GM21360 (cell line): Measurements from ENCODE around the gene ATRIP.

Experiments used
- ATAC-seq: cut with Tn5 transposase; IDR thresholded peaks from one replicate; pipeline ENCODE4 v1.9.1; 2021; ENCODE audit warnings: mild to moderate bottlenecking, moderate library complexity; ENCODE audit not compliant: unreplicated experiment

The ATRIP gene

DNA sequence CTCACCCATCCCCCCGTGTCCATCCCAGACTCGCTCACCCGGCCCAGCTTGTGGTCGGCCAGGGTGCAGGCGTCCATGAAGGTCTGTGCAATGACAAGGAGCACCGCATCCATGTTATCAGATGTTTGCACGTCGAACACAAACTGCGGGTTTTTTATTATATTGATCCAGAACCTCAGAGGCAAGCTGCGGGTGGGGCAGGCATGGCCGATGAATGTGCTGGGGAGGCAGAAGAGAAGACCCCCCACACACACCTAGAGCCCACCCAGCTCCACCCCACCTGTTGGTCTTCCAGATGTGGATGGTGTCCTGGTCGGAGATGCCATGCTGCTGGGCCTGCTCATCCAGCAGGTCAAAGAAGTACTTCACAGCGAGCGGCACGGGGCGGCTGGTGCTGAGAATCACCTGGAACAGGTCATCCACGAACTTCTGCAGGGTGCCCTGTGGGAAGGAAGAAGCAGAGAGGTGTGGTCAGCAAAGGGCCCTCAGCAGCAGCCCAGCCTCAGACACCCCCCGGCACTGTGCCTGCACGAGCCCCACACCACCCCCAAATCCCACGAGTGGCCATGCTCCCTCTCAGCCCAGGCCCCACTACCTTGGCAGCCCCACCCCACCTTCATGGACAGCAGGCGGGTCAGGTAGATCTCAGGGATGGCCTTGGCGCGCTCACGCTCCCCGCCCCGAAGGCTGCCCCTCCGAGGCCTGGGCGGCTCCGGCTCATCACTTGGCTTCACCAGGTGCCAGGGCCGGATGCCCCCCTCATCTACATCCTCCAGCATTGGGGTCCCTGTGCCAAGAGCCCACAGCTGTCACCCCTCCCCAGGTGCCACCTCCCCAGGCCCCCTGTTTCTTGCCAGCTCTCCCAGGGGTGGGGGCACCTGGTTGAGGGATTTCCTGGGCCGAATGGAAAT, 37.0 kb upstream of the ATRIP start:
- no peak for ATAC-seq

DNA sequence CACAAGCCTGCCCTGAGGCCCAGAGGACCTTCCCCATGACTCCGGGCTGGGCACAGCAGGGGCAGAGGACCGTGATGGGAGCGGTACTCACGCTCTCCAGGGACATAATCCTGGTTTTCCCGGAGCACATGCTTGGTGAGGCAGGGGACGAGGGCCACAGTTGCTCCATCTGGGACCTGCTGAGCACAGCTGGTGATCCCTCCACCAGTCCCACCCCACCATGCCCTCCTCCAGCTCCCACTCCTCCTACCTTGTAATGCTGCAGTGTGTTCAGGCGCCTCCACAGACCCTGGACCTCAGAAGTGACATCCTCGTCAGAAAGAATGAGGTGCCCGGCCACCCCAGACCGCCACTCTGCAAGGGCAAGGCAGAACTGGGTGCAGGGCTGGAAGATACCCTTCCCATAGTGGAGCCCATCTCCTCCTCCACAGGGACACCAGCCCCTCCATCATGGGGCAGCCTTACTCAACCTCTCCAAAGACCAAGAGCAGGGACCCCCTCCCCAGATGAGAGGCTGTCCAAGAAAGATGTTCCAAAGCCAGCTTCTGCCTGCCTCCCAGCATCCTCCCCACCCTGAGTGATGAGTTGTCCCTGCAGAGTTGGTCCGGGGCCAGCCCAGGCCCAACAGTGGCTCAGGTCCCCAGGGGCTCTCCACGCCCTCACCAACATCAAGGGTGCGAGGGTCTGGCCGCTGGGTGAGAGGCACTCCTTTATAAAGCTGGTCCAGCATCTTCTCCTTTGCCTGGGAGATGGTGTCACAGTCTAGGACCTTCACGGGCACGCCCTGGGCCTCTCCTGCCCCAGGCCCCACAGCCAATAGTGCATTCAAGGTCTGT, 36.1 kb upstream of the ATRIP start:
- no peak for ATAC-seq

DNA sequence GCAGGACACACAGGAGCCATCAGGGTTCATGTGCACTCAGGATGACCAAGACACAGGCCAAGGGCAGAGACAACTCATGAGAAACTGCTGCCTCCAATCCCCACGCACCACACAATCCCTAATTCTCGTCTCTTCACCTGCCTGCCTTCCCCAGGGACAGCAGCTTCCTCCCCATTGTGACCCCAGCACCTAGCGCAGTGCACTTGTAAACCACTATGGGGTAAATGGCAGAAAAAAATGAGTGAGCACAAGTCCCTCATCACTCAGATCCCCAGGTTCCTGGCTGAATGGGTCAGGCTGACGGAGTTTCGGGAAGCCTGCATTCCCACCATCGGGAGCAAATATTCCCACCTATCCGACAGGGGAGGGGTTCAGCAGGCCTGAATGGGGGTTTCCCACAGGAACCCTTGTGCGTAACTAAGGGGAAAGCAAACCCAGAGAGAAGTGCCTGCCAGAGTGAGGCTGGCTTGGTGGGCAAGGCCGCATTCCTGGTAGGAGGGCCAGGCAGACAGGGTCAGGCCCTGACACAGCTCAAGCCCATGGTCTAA, 35.4 kb upstream of the ATRIP start:
- ATAC-seq: no peak

DNA sequence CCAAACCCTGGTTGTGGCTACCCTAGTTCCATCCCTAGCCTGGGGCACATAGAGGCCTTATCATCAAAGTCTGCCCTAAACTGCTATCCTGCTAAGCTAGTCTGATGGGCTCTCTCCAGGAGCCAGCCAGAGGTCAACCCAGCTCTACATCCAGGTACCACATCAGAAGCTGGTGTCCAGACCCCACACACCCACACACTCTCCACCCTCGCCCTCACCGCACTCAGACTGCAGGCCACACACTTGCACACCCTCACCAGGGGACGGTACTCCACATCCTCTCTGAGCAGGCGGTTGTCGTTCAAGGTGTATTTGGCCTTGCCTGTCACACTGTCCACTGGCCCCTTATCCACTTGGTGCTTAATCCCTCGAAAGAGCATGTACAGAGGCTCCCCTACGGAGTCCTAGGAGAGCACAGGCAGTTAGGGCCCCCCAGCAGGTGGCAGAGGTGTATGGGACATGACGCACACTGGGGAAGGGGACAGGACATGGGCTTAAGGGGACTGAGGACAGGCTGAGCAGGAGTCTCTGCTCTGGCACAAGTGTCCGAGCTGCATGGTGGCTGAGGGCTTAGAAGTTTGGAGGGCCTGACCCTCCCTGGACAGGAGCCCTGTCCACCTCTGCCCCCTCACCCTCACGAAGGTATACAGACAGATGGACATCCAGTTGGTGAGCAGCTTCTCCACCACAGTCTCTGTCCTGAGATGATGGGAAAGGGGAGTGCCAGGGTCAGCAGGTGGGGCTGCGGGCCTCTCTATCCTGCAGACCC, 34.7 kb upstream of the ATRIP start:
- ATAC-seq: no peak

DNA sequence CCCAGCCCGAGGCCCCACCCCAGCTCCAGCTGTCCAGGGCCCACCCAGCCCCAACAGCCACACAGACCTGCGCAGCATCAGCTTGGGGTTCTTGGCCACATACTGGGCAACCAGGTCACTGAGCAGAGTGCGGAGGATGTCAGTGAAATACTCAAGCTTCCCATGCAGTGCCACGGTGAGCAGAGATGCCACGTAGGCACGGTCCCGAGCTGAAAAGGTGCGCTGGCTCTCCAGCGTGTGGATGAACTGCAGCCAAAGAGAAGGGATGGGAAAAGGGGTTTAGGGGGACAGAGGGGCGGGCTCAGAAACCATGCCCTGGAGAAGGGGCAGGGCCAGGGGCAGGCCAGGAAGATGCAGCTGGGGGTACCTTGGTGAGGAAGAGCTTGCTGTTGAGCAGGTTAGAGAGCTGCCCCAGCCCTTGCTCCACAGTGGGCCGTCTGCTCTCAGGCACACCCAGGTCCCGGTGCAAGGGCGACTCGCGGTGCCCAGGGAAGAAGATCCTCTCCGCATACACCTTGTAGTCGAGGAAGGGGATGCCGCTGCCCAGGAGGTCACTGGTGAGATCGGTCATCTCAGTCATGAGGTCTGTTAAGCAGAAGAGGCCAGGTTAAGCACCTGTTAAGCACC, 34.0 kb upstream of the ATRIP start:
- ATAC-seq: no peak

DNA sequence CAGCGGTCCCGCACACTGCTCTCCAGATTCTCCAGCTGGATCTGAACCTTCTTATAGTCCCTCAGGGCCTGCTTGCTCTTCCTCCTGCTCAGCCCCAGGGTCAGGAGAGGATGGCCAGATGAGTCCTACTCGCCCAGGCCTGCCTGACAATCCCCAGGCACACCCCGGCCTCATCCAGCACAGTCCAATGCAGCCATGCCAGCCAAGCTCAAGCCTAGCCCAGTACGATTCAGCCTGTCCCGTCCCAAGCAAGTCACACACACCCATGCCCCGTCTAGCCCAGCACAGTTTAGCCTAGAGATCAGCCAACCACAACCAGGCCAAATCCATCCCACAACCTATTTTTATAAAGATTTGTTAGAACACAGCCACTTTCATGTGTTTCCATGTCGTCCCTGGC, 33.5 kb upstream of the ATRIP start:
- no peak for ATAC-seq

DNA sequence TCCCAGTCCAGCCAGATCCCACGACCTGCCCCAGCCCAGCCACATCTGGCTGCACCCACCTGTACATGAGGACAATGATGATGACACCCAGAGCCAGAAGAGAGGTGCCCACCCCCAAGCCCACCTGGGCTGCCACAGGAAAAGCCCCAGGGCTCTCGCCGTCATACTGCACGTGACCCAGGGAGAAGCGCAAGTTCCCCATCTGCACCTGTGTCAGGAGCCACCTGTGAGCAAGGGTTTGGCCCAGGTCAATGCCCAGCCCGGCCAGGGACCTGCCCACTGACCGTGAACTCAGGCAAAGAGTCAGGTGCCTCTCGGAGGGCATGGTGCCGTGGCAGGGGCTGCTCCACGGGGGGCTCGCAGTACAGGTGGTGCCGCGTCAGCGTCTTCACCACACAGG, 32.9 kb upstream of the ATRIP start:
- no peak for ATAC-seq

DNA sequence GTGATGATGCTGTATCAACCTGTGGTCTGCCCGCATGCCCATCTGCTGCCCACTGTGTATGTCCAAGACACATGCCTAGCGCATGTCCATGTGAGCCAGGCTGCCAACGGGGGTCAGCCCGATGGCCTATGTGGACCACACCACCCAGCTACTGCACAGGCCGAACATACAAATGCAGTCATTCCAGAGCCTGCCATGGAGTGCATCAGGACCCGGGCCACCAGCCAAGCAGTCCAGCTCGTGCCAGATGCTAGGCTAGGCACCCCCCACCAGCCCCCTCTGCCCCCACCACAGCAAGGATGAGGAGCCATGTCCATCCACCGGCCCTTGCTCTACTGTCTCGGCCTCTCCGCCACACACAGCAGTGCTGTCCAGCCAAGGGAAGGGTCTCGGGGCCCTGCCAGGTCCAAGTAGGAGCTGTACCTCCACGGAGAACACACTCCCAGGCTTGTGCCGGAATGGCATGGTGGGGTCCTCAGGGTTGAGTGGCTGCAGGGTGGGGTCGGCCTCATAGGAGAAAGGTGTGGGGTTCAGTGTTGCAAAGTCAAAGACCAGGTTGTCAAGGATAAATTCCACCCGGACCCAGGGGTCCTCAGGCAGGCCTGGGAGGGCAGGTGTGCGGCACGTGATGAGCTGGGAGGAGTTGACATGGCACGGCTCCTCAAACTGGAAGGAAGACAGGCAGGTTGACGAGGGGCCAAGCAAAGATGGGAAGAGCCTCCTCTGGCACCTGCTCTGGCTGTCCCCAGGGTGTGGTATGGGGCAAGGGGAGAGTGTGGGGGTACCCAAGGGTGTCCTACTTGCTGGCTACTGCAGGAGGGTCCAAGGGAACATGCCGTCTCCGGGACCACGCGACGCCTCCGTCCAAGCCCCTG, 31.9 kb upstream of the ATRIP start:
- ATAC-seq: no peak

DNA sequence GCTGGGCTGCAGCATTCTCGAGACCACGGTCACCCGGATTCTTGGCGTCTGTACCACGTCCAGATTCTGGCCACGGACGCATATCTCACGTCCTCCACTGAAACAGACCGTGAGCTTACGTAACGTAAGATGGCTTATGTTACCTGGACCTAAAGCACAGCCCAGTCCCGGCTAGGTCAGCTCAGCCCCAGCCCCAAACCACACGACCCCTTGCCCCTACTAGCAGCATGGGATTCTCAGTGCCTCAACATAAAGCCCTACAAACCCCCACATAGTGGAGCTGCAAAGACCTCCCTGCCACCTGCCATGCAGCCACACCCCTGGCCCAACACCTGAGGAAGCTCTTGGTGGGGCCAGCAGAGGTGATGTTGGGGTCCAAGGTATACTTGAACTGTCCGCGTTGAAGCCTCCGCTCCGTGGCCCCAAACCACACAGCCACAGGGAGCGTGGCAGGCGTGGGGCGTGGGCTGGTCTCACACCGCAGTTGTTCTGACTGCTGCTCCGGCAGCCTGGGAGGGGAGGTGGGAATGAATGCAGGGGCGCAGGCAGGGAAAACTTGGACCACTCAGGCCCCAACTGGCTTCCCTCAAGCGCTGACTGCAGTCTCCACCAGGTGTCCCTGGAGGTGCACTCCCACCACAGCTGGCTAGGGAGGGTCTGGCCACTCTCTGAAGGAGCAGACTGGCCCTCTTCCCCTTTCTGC, 31.1 kb upstream of the ATRIP start:
- no peak for ATAC-seq

DNA sequence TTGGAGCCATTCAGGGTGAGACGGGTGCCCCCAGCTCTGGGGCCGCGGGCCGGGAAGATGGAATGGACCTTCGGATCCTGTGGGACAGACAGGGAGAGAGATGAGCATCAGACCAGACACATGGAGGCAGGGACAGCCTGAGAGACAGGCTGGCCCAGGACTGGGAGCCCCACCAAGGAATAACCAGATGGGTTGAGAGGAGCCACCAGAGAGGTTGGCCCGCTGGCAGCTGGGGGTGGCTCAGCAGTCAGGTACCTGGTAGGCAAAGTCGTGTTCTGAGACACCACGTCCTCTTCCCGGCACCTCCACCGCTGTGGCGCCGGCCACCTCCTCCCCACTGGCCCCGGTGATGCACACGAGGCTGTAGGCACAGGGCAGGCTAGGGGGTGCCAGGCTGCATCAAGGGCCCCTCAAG, 30.4 kb upstream of the ATRIP start:
- ATAC-seq: no peak

DNA sequence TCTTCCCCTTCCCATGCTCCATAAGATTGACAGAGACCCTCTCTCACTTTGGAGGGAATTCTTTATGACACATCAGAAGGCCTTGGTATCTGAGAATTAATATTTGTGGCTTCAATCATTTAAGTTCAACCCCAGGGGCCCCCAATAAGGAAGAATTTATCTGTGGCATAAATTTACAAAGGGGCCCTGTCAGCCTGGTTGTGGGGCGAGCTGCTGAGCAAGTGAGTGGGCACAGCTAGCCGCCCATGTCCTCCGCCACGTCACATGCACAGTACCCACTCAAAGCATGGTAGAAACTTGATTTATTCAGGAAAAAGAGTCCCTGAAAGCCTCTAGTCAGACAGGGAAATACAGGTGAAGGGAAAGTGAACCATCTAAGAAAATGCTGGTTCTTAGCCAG, 30.0 kb upstream of the ATRIP start:
- ATAC-seq: no peak

DNA sequence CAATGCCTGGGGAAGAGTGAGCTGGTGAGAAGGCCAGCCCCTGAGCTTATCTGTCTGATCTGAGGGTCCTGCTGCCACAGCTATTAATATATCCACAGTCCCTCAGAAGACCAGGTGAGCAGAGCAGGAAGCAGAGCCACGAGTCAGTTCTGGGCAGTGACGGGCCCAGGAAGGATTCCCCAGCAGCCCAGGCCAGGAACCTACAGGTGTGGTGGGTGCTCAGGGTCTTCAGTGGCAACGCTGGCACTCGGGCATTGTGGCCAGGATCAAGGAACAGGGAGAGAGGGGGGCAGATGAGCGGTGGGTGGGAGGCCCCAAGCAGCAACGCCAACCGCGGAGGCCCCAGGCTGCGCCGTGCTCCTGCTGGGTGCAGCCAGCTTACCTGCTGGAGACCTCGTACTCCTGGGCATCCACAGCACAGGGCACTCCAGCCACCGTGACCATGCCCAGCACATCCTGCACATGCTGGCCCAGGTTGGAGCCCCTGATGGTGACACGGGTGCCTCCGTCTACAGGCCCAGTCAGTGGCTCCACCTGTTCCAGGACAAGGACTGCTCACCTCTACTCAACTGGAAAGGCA, 28.9 kb upstream of the ATRIP start:
- no peak for ATAC-seq

DNA sequence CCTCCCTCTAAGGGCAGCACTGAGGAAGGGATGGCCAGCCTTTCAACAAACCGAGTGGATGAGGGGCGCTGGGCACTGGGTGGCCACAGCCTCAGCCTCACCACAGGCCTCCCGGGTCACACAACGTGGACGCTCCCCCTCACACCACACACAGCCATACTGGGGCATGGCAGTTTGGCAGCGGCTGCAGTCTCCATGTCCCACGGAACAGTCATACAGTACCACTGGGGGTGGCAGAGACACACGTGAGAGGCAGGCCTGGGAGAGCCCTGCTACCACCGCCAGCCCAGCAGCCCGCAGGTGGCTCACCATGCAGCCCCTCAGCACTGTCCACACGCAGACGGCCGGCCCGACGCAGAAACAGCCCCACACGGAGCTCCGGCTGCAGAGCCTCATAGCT, 28.4 kb upstream of the ATRIP start:
- no peak for ATAC-seq

DNA sequence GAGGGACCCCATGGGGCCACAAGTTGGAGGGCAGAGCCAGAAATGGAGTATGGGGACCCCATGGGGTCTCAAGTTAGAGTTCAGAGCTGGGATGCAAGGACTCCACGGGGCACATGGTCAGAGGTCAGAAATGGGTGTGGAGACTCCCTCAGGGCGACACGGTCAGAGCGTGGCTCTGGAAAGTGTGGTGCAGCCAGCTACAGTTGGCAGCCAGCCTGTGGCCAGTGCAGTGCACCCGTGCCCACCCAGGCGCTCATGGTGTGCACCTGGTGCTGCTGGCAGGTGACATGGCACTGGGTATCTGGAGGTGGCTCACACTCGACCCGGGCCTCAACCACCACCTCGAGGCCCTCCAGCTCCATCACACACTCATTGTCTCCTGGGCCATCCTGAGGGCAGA, 27.9 kb upstream of the ATRIP start:
- ATAC-seq: no peak

DNA sequence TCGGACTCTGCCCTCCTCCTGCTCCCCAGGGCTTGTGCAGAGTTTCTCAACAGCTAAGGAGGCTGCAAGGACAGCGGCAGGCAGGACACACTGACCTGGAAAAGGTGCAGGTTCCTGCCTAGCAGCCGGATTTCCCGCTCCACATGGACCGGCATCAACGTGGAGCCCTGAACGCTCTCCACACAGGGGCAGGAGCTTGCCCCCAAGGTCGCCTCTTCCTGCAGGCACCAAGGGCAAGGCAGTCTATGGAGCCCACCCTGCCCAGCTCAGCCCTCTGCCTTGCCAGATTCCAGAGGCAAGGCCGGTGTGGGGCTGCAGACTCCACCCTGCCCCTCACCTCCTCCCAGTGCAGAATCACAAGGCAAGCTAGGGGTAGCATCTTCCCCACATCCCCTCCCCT, 27.4 kb upstream of the ATRIP start:
- no peak for ATAC-seq

DNA sequence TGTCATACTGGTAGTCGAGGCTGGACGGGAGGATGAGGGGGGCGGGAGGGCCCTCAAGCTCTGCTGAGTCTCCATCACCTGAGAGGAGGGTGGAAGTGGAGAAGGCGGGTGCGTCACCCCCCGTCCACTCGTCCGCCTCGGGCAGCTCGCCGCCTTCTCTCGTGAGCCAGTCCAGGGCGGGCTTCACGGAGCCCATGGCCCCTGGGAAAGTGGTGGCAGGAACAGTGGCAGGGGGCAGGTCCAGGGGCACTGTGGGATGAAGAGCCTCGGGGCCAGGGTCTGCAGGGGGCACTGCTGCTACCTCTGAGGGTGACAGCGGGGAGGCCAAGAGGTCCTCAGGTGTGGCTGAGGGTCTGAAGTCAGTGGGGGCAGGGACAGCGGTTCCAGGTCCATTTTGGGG, 26.9 kb upstream of the ATRIP start:
- no peak for ATAC-seq

DNA sequence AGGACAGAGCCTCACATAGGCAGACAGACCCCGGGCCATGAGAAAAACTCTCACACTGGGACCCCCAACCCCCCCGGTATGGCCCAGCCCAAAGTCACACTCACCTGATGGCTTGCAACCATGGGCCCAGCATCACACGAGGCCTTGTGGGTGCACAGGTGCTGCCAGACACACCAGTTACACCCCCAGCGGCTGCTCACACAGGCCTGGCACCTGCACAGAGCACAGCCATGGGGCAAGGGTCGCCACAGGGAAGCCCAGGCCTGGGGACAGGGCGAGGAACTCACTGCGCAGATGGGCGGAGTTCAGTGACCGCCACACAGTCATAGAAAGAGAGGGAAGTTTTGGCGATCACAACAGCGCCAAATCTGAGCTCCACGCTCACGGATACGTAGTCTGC, 26.0 kb upstream of the ATRIP start:
- no peak for ATAC-seq

DNA sequence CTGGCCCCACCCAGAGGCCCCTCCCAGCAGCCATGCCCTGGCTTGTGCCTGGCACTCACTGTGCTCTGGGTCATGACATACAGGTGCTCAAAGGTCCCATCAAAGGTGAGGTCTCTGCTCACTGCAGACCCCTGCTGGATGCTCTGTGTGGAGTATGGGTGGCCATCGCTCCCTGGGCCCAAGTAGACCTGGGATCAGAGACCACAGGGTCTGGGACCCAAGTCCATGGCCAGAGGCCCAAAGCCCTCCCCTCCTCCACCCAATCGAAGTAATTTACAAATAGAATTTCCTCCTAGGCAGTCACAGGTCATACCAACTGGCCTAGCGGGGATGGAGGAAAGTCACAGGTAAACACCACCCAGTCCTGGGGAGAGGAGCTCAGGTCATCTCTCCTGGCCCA, 24.3 kb upstream of the ATRIP start:
- no peak for ATAC-seq

DNA sequence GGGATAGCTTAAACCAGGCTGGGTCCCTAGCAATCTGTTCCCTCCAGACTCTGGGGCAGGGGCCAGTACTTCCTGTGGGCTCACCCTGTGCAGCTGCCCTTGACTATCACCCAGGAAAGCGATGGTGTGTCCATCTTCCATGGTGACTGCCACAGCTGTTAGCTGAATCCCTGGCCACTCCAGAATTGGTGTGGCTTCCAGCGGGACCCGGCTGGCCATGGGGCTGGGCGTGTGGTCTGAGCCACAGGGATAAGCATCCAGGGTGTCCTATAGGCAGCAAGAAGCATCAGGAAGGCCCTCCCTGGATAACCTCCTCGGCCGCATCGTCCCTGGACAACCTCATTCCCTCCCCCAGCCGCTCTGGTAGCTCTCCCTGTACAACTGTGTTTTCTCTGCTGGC, 23.9 kb upstream of the ATRIP start:
- no peak for ATAC-seq
